PC-9 (cell line): ENCODE measurements around the gene OR6X1. TPM values are rescaled to one million over a fixed set of nuclear protein-coding genes. Genes with fewer than 3 reads are reported as not detected.

Source experiments
- Bru-seq: library from RNA; stranded (reverse); fragments of 400-500 nt; gene quantifications from one replicate; lab custom pipeline; 2021; lab: Mats Ljungman, UMichigan
- BruChase-seq, 2 experiments: library from RNA; stranded (reverse); fragments of 400-500 nt; gene quantifications; one replicate each; lab custom pipeline; 2021; lab: Mats Ljungman, UMichigan
- BruUV-seq: library from RNA; stranded (reverse); fragments of 400-500 nt; replicated peaks from 2 replicates; lab custom pipeline; 2021; lab: Mats Ljungman, UMichigan
- CTCF ChIA-PET: fragments of 300-600 bp; sonication (Branson Sonifier 250); formaldehyde crosslinking; loops from one replicate; lab custom pipeline; 2022; ENCODE audit warnings: antibody characterized with exemption; lab: Charles Lee
- POLR2A ChIA-PET: fragments of 300-600 bp; sonication (Branson Sonifier 250); formaldehyde crosslinking; loops from one replicate; lab custom pipeline; 2022; ENCODE audit warnings: antibody characterized with exemption; ENCODE audit not compliant: unreplicated experiment; lab: Charles Lee
- DNase-seq, 2 experiments: peaks; one replicate each; pipeline versions ENCODE4 v3.0.0 to v3.0.0-alpha.2; 2015 to 2022; ENCODE audit warnings: mixed read lengths in 1 of 2
- H2AFZ ChIP-seq: fragments of 200-600 bp; sonication (generic); 2 replicates; pipeline ENCODE4 v1.8.1; 2017; ENCODE audit warnings: antibody characterized with exemption
- H3F3A ChIP-seq: fragments of 200-600 bp; sonication (generic); 2 replicates; pipeline ENCODE4 v1.8.1; 2017; ENCODE audit warnings: antibody characterized with exemption, mild to moderate bottlenecking, low read depth; ENCODE audit not compliant: insufficient read depth
- H3K27ac ChIP-seq: fragments of 200-600 bp; sonication (generic); 2 replicates; pipeline ENCODE4 v1.6.1; 2016; ENCODE audit warnings: mixed run types
- H3K27me3 ChIP-seq: fragments of 200-600 bp; sonication (generic); 2 replicates; pipeline ENCODE4 v1.6.1; 2016; ENCODE audit warnings: low read depth, mixed run types; ENCODE audit not compliant: insufficient read depth
- H3K36me3 ChIP-seq: fragments of 200-600 bp; sonication (generic); 2 replicates; pipeline ENCODE4 v1.6.1; 2016; ENCODE audit warnings: low read depth, mixed run types
- H3K4me1 ChIP-seq: fragments of 200-600 bp; sonication (generic); replicated peaks from 2 replicates; pipeline ENCODE4 v1.6.1; 2016; ENCODE audit warnings: mixed run types; ENCODE audit not compliant: insufficient read depth
- H3K4me2 ChIP-seq: fragments of 200-600 bp; sonication (generic); 2 replicates; pipeline ENCODE4 v1.6.1; 2017; ENCODE audit warnings: mixed run types
- H3K4me3 ChIP-seq: fragments of 200-600 bp; sonication (generic); 2 replicates; pipeline ENCODE4 v1.6.1; 2016; ENCODE audit warnings: mixed run types
- H3K79me2 ChIP-seq: fragments of 200-600 bp; sonication (generic); 2 replicates; pipeline ENCODE4 v1.6.1; 2017; ENCODE audit warnings: low read depth, mixed run types
- H3K9me2 ChIP-seq: fragments of 200-600 bp; sonication (generic); 2 replicates; pipeline ENCODE4 v1.8.1; 2017; ENCODE audit warnings: mild to moderate bottlenecking; ENCODE audit not compliant: insufficient read depth
- H3K9me3 ChIP-seq: fragments of 200-600 bp; sonication (generic); 2 replicates; pipeline ENCODE4 v1.8.1; 2016; ENCODE audit warnings: low read depth; ENCODE audit not compliant: insufficient read depth
- H4K20me1 ChIP-seq: fragments of 200-600 bp; sonication (generic); 2 replicates; pipeline ENCODE4 v1.8.1; 2017; ENCODE audit not compliant: insufficient read depth
- EZH2 ChIP-seq: fragments of 200-600 bp; sonication (generic); IDR thresholded peaks from 2 replicates; pipeline ENCODE4 v1.8.0; 2017; ENCODE audit warnings: antibody characterized with exemption, low read depth
- intact Hi-C: fragments of 100-400 bp; cut with micrococcal nuclease; formaldehyde crosslinking; loops from one replicate; pipeline ENCODE4 v1.10.0; 2022; ENCODE audit not compliant: unreplicated experiment
- long read RNA-seq: library from polyadenylated mRNA; stranded (forward); transcript quantifications from one replicate; pipeline ENCODE4 v2.0.0, GENCODE V29; 2022
- total RNA-seq: library from RNA; stranded (reverse); gene quantifications from 2 replicates; pipeline ENCODE4 v1.2.3, GENCODE V29; 2021
- TF ChIP-seq, protein P1 (sequence below): fragments of 200-600 bp; sonication (generic); conservative IDR thresholded peaks from 2 replicates; pipeline ENCODE4 v1.6.1; 2017; ENCODE audit warnings: mixed run types, antibody characterized with exemption, mild to moderate bottlenecking, moderate library complexity

OR6X1 gene
- total RNA-seq (not detected in 2 replicates), Bru-seq, nascent RNA (not detected), BruChase-seq, experiment 1, labeled RNA remaining after a 2-hour chase (not detected), BruChase-seq, experiment 2, labeled RNA remaining after a 6-hour chase (not detected)
- long read RNA-seq = 0 reads

GRCh38 chr11:123754101-123754568, at the start of gene OR6X1:
Gene OR6X1, minus strand, starts transcription at chr11:123754518. Its CDS starts 0 bp downstream, at chr11:123754518.
- intact Hi-C loops = no loop called here
- ChIA-PET CTCF (no interaction called here), POLR2A (no interaction called here)
- Histone ChIP-seq H3K9me3 (no peaks in the 10 kb centered on the region), H3K36me3 (no peaks in the 10 kb centered on the region), H3K4me1 (no peaks in the 10 kb centered on the region), H2AFZ (no peak within 1 kb of the TSS), H3F3A (no peaks in the 10 kb centered on the region), H3K4me2 (no peak within 1 kb of the TSS), H3K27me3 (peaks cover 65% of the 10 kb centered on the region), H3K4me3 (no peak within 1 kb of the TSS), H4K20me1 (no peaks in the 10 kb centered on the region), H3K9me2 (no peaks in the 10 kb centered on the region), H3K27ac (no peak within 1 kb of the TSS), H3K79me2 (no peaks in the 10 kb centered on the region)
- DNase-seq = no peak
- no TSS peak for BruUV-seq
- TF ChIP-seq, protein P1, sequence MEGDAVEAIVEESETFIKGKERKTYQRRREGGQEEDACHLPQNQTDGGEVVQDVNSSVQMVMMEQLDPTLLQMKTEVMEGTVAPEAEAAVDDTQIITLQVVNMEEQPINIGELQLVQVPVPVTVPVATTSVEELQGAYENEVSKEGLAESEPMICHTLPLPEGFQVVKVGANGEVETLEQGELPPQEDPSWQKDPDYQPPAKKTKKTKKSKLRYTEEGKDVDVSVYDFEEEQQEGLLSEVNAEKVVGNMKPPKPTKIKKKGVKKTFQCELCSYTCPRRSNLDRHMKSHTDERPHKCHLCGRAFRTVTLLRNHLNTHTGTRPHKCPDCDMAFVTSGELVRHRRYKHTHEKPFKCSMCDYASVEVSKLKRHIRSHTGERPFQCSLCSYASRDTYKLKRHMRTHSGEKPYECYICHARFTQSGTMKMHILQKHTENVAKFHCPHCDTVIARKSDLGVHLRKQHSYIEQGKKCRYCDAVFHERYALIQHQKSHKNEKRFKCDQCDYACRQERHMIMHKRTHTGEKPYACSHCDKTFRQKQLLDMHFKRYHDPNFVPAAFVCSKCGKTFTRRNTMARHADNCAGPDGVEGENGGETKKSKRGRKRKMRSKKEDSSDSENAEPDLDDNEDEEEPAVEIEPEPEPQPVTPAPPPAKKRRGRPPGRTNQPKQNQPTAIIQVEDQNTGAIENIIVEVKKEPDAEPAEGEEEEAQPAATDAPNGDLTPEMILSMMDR = no peak
- TF ChIP-seq EZH2 = no peak

DNA sequence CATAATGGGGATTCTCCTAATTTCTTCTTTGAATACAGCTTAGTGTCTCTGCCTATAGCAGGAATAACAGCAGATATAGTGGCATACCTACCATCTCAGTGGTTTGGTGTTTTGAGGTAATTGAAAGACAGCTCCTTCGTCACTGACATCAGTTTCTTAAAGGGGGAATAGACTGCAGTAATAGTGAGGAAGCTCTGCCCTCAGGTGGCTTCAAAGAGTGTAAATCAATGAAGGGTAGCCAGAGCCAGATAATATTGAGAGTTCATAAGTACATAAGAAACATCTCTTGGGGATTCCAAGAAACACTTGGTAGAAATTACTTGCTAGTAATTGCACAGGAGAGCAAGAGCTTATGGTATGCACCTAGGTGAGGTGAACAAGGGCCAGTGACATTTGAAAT, 47.4 kb upstream of the OR6X1 start:
- Histone ChIP-seq H3K9me2 (no peaks in the 10 kb centered on the region), H3K27ac (no peak overlapping the region), H3K79me2 (no peaks in the 10 kb centered on the region), H3K27me3 (peaks cover 7% of the 10 kb centered on the region; the same call in 1 of the 2 replicates), H3K4me1 (no peaks in the 10 kb centered on the region), H3K4me2 (no peak overlapping the region), H3F3A (no peaks in the 10 kb centered on the region), H3K4me3 (no peak overlapping the region), H3K9me3 (no peaks in the 10 kb centered on the region), H2AFZ (no peak overlapping the region), H3K36me3 (no peaks in the 10 kb centered on the region), H4K20me1 (no peaks in the 10 kb centered on the region)
- no peak for DNase-seq
- CTCF ChIA-PET = no interaction called here
- TF ChIP-seq, protein P1 = no peak
- TF ChIP-seq EZH2 = no peak
- BruUV-seq = no TSS peak
- POLR2A ChIA-PET = interaction anchor here (0.6 kb wide), 1 partner anchor 1567 kb away, joined by 3 read pairs; no protein-coding TSS in a partner anchor
- intact Hi-C loops = no loop called here

- no peaks in the 10 kb centered on the region for H3K9me3 ChIP-seq
- H3K4me1 ChIP-seq = no peaks in the 10 kb centered on the region
- BruUV-seq = no TSS peak
- H2AFZ ChIP-seq = no peak overlapping the region
- no peaks in the 10 kb centered on the region for H3K36me3 ChIP-seq
- ChIA-PET POLR2A (no interaction called here), CTCF (no interaction called here)
- no peak overlapping the region for H3K4me3 ChIP-seq
- no peaks in the 10 kb centered on the region for H4K20me1 ChIP-seq
- DNase-seq = no peak
- no peaks in the 10 kb centered on the region for H3K9me2 ChIP-seq
- no peak overlapping the region for H3K4me2 ChIP-seq
- H3K79me2 ChIP-seq = no peaks in the 10 kb centered on the region
- H3F3A ChIP-seq = no peaks in the 10 kb centered on the region
- intact Hi-C loops = no loop called here
- H3K27me3 ChIP-seq = 0 out of 2 replicates have a peak, but pooled peaks cover 3% of the 10 kb centered on the region
- no peak for TF ChIP-seq EZH2
- TF ChIP-seq, protein P1 = no peak
- no peak overlapping the region for H3K27ac ChIP-seq
Measured at GRCh38 chr11:123800036-123800435, 45.7 kb upstream of the OR6X1 start.
